HepG2 (cell line): ENCODE data around the gene PPIB. TPM values are rescaled to one million over a fixed set of nuclear protein-coding genes. Genes with fewer than 3 reads are reported as not detected.

Experiments used
- ETV5 ChIP-seq: IDR thresholded peaks from 2 replicates; pipeline ENCODE4 v1.6.1; 2018; ENCODE audit warnings: missing biosample characterization, missing genetic modification reagents, inconsistent platforms, borderline replicate concordance
- KLF12 ChIP-seq: sonication (generic); formaldehyde crosslinking; IDR thresholded peaks from 2 replicates; pipeline ENCODE4 v1.4.0; 2020; ENCODE audit warnings: missing genetic modification reagents, borderline replicate concordance
- KLF16 ChIP-seq, 2 experiments: sonication (generic) in 1 of 2; formaldehyde crosslinking in 1 of 2; IDR thresholded peaks; 2 replicates each; pipeline versions ENCODE4 v1.6.1 to v1.8.0; 2016 to 2023; ENCODE audit warnings: missing genetic modification reagents in 2 of 2, missing compliant biosample characterization in 1 of 2
- RAD21 ChIP-seq: fragments of 450-650 bp; formaldehyde crosslinking; IDR thresholded peaks from 2 replicates; pipeline ENCODE4 v1.5.0; 2020; ENCODE audit warnings: mild to moderate bottlenecking
- SIN3A ChIP-seq: IDR thresholded peaks from 2 replicates; pipeline ENCODE4 v1.6.1; 2011; ENCODE audit warnings: low read depth, mild to moderate bottlenecking, control low read depth, low read length, borderline replicate concordance
- SIN3B ChIP-seq: fragments of 150-350 bp; IDR thresholded peaks from 2 replicates; pipeline ENCODE4 v1.6.1; 2014; ENCODE audit warnings: low read length
- SMAD3 ChIP-seq: sonication (generic); formaldehyde crosslinking; IDR thresholded peaks from 2 replicates; pipeline ENCODE4 v1.4.0; 2020; ENCODE audit warnings: missing genetic modification reagents
- ZMYM4 ChIP-seq: sonication (generic); formaldehyde crosslinking; IDR thresholded peaks from 2 replicates; pipeline ENCODE4 v1.8.1; 2023; ENCODE audit warnings: mild to moderate bottlenecking, missing genetic modification reagents
- ZNF253 ChIP-seq: sonication (generic); formaldehyde crosslinking; IDR thresholded peaks from 2 replicates; pipeline ENCODE4 v1.8.0; 2022; ENCODE audit warnings: mild to moderate bottlenecking, missing genetic modification reagents, borderline replicate concordance
- polyA plus RNA-seq, 8 experiments: library from polyadenylated mRNA; depleted of rRNA in 3 of 8; stranded (reverse) in 7 of 8; unstranded in 1 of 8; fragments of >200 nt; fragmentation: Illumina TruSeq in 4 of 8; extraction: Trizol in 4 of 8; gene quantifications; 2 replicates each; pipeline versions ENCODE4 v1.2.1 to v1.2.3, GENCODE V29; 2011 to 2016; ENCODE audit warnings: low read depth in 4 of 8, missing spikeins in 1 of 8, mixed read lengths in 1 of 8; ENCODE audit not compliant: insufficient read depth in 1 of 8
- total RNA-seq, 5 experiments: library from RNA; depleted of rRNA; stranded (reverse); fragments of >200 nt; fragmentation: Illumina TruSeq; extraction: Trizol; gene quantifications; 2 replicates each; pipeline ENCODE4 v1.2.3, GENCODE V29; 2016; ENCODE audit warnings: low read depth in 1 of 5
- TF ChIP-seq, protein P1 (sequence below): sonication (generic); formaldehyde crosslinking; IDR thresholded peaks from 2 replicates; pipeline ENCODE4 v1.5.0; 2020; ENCODE audit warnings: missing genetic modification reagents, mild to moderate bottlenecking, borderline replicate concordance
- TF ChIP-seq, protein P2 (sequence below), 2 experiments: fragments of 450-650 bp in 1 of 2; sonication (generic) in 1 of 2; formaldehyde crosslinking in 1 of 2; IDR thresholded peaks; 2 replicates each; pipeline versions ENCODE4 v1.6.1 to v1.8.0; 2016 to 2022; ENCODE audit warnings: antibody characterized with exemption in 1 of 2, mild to moderate bottlenecking in 1 of 2, missing genetic modification reagents in 1 of 2
- TF ChIP-seq, protein P3 (sequence below): sonication (generic); formaldehyde crosslinking; IDR thresholded peaks from 2 replicates; pipeline ENCODE4 v1.8.0; 2022; ENCODE audit warnings: missing genetic modification reagents, mild to moderate bottlenecking, borderline replicate concordance
- TF ChIP-seq, protein P4 (sequence below): sonication (generic); formaldehyde crosslinking; IDR thresholded peaks from 2 replicates; pipeline ENCODE4 v1.4.0; 2020; ENCODE audit warnings: missing genetic modification reagents

PPIB gene
- total and polyA plus RNA-seq, 2 of the 13 experiments (the other 11 are each of a cell fraction or from before 2014, with no cell fraction given): 780 to 882 TPM

DNA sequence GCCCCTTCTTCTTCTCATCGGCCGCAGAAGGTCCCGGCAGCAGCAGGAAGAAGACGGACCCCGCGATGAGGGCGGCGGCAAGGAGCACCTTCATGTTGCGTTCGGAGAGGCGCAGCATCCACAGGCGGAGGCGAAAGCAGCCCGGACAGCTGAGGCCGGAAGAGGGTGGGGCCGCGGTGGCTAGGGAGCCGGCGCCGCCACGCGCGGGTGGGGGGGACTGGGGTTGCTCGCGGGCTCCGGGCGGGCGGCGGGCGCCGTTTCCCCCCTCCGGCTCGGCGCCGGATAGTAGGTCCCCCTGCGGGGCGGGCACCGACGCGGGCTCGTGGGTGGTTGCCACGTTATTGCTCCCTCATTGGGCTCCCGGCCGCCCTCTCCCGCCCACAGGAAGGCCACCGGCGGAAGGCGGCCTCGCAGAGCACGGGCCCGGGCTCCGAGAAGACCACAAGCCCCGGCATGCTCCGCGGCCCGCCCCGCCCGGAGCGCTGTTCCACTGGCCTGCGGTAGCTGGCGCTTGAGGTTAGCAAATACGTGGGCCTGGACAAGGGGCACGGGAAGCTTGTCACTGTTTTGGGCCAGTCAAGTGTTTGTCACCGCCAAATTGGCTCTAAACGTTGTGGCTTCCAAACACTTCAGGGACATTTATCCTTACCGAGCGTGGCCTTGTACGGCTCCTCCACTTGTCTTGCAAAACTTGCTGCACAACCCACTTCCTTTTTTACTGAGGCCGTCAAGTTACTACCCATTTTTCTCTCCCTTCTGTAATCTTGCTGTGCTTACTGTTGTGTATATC lies at the start of gene PPIB (continued):
- TF ChIP-seq RAD21 (CRISPR knock-in tag) (peak; percentile 66), SIN3A (peak; percentile 80; the same call in 1 of the 2 replicates), KLF12 (peak; percentile 86), SIN3B (peak; percentile 17; the same call in 1 of the 2 replicates), SMAD3 (CRISPR knock-in tag) (0 out of 2 replicates have a peak, but pooled peaks have one; percentile 2), ZMYM4 (CRISPR knock-in tag) (peak; percentile 67), ETV5 (CRISPR knock-in tag) (peak; percentile 82), ZNF253 (no peak), KLF16 (CRISPR knock-in tag; IDR thresholded peaks at IDR 0.05) (peak in 1 of 2 experiments; percentile 84; a peak in 1 of 4 replicates)
- TF ChIP-seq, protein P1, sequence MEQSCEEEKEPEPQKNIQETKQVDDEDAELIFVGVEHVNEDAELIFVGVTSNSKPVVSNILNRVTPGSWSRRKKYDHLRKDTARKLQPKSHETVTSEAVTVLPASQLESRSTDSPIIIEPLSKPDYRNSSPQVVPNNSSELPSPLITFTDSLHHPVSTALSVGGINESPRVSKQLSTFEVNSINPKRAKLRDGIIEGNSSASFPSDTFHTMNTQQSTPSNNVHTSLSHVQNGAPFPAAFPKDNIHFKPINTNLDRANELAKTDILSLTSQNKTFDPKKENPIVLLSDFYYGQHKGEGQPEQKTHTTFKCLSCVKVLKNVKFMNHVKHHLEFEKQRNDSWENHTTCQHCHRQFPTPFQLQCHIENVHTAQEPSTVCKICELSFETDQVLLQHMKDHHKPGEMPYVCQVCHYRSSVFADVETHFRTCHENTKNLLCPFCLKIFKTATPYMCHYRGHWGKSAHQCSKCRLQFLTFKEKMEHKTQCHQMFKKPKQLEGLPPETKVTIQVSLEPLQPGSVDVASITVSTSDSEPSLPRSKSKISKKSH (CRISPR knock-in tag): no peak
- TF ChIP-seq, protein P2, sequence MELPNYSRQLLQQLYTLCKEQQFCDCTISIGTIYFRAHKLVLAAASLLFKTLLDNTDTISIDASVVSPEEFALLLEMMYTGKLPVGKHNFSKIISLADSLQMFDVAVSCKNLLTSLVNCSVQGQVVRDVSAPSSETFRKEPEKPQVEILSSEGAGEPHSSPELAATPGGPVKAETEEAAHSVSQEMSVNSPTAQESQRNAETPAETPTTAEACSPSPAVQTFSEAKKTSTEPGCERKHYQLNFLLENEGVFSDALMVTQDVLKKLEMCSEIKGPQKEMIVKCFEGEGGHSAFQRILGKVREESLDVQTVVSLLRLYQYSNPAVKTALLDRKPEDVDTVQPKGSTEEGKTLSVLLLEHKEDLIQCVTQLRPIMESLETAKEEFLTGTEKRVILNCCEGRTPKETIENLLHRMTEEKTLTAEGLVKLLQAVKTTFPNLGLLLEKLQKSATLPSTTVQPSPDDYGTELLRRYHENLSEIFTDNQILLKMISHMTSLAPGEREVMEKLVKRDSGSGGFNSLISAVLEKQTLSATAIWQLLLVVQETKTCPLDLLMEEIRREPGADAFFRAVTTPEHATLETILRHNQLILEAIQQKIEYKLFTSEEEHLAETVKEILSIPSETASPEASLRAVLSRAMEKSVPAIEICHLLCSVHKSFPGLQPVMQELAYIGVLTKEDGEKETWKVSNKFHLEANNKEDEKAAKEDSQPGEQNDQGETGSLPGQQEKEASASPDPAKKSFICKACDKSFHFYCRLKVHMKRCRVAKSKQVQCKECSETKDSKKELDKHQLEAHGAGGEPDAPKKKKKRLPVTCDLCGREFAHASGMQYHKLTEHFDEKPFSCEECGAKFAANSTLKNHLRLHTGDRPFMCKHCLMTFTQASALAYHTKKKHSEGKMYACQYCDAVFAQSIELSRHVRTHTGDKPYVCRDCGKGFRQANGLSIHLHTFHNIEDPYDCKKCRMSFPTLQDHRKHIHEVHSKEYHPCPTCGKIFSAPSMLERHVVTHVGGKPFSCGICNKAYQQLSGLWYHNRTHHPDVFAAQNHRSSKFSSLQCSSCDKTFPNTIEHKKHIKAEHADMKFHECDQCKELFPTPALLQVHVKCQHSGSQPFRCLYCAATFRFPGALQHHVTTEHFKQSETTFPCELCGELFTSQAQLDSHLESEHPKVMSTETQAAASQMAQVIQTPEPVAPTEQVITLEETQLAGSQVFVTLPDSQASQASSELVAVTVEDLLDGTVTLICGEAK (IDR thresholded peaks at IDR 0.05): no peak
- TF ChIP-seq, protein P2 (CRISPR knock-in tag; IDR thresholded peaks at IDR 0.05): peak; percentile 73; the same call in 1 of the 2 replicates
- TF ChIP-seq, protein P3, sequence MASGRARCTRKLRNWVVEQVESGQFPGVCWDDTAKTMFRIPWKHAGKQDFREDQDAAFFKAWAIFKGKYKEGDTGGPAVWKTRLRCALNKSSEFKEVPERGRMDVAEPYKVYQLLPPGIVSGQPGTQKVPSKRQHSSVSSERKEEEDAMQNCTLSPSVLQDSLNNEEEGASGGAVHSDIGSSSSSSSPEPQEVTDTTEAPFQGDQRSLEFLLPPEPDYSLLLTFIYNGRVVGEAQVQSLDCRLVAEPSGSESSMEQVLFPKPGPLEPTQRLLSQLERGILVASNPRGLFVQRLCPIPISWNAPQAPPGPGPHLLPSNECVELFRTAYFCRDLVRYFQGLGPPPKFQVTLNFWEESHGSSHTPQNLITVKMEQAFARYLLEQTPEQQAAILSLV (CRISPR knock-in tag): no peak
- TF ChIP-seq, protein P4, sequence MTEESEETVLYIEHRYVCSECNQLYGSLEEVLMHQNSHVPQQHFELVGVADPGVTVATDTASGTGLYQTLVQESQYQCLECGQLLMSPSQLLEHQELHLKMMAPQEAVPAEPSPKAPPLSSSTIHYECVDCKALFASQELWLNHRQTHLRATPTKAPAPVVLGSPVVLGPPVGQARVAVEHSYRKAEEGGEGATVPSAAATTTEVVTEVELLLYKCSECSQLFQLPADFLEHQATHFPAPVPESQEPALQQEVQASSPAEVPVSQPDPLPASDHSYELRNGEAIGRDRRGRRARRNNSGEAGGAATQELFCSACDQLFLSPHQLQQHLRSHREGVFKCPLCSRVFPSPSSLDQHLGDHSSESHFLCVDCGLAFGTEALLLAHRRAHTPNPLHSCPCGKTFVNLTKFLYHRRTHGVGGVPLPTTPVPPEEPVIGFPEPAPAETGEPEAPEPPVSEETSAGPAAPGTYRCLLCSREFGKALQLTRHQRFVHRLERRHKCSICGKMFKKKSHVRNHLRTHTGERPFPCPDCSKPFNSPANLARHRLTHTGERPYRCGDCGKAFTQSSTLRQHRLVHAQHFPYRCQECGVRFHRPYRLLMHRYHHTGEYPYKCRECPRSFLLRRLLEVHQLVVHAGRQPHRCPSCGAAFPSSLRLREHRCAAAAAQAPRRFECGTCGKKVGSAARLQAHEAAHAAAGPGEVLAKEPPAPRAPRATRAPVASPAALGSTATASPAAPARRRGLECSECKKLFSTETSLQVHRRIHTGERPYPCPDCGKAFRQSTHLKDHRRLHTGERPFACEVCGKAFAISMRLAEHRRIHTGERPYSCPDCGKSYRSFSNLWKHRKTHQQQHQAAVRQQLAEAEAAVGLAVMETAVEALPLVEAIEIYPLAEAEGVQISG (CRISPR knock-in tag): peak; percentile 89
